GM03348 (cell line): ENCODE results near the gene KIF21A.
A peak's percentile ranks its signal among the peaks of the same experiment; 100 is the strongest.

Source experiments
- DNase-seq: peaks from one replicate; pipeline ENCODE4 v3.0.0; 2012; ENCODE audit warnings: low spot score

The KIF21A gene

DNA sequence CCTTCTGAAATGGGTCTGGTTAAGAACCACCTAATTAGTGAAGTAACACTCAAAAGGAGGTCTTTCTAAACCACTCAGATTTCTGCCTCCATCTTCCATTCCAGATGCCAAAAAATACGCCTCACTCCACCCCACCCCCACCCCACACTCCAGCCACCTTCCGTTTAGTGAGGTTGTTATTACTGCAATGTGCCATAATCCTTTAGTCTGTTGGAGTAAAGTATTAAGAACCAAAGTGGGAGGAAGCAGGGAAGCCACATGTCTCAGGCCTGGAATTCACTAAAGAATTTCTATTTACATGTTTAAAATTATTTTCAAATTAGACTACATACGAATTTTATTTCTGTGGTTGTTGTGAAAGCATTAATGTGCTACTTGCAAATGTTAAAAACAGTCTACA lies 7.4 kb downstream of the KIF21A start:
- no peak for DNase-seq

DNA sequence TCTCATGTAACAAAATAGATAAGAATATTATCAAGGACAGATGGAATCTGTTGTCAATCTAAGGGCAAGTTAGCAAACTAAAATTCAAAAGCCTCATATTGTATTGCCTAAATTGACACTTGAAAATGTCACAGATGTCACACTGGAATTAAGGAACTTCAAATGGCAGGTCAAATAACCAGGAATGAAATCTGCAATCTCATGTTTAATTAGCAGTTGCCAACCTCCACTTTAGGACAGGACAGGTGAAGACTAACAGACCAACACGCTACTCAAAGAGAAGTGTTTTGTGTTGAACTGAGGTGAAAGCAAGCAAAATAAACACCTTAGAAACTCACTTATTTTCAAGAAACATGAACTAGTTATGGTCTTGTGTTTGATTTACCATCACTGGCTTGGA lies 11.1 kb downstream of the KIF21A start:
- DNase-seq: no peak

DNA sequence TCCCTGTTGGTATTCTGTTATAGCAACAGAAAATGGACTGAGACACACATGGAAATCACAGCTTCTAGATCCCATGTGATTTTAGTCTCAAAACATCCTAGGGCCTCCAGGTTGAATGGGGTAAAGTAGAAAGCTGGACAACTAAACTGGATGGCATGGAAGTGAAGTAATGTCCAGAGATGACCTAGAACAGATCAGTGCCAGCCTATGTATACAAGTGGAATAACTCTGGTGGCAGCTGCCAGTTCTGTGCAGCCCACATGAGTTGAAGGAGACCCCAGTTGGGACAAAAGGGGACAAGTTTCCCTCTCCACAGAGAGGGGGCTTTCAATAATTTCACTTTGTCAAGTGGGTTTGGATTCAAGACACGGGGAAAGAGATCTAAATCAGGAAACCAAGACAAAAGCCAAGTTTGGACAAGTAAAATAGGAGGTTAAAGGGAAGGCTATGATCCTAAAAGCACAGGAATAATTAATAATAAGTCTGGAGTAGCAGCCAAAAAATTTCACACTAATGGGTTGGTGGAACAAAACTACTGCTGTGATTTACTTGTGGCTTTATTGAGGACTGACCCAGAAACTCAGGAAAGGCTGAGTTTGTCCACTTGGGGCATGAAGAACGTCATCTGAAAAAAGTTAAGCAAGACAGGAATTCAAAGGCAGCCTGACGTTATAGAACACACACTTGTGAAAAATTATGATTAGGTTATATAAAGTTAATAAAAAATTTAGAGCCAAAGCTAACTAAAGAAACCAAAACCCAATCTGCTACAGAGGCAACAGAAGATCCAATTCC lies 11.7 kb downstream of the KIF21A start:
- DNase-seq: no peak

DNA sequence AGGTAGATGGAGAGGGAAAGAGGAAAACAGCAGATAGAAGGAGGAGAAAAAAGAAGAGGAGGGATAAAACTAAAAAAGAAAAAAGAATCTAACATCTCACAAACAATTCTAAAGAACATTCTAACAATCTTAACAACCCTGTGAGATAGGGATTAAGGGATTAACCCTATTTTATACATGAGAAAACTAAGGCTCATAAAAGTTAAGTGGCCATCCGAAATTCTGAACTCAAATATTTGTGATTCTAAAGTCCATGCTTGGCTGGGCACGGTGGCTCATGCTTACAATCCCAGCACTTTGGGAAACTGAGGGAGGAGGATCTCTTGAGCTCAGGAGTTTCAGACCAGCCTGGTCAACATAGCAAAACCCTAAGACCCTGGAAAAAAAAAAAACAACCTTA lies 13.1 kb downstream of the KIF21A start:
- no peak for DNase-seq

DNA sequence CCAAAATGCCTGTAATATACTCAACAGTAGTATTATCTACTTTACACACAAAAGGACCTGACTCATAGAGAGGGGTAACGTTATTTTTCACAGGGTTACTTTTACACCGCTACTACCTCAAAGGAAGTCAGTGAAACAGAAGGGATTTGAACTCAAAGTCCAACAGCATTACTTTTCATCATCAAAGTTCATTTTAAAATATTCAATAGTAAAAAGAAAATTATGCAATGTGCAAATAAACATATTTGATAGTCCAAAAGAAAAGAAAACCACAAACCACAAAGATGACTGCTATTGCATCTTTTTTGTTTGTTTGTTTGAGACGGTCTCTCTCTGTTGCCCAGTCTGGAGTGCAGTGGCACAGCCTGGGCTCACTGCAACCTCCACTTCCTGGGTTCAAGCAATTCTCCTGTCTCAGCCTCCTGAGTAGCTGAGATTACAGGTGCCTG lies 15.5 kb downstream of the KIF21A start:
- DNase-seq: no peak

DNA sequence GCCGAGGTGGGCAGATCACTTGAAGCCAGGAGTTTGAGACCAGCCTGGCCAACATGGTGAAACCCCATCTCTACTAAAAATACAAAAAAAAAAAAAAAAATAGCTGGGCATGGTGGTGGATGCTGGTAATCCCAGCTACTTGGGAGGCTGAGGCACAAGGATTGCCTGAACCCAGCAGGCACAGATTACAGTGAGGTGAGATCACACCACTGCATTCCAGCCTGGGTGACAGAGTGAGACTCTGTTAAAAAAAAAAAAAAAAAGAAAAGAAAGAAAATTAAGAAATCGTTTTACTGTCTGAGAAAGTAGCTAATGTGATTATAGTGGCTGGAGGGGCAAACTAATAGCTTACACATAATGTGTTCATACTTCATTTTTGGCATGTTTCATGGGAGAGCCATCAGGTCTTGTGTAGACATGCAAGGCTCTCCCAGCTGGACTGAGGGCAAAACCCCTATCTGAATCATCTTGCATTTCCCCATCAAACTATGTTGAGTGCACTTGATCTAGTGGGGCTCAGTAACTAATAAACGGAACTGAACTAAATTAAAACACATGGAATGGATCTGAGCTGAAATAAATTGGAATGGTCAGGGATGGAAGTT lies 16.2 kb downstream of the KIF21A start:
- peak; percentile 5 for DNase-seq

DNA sequence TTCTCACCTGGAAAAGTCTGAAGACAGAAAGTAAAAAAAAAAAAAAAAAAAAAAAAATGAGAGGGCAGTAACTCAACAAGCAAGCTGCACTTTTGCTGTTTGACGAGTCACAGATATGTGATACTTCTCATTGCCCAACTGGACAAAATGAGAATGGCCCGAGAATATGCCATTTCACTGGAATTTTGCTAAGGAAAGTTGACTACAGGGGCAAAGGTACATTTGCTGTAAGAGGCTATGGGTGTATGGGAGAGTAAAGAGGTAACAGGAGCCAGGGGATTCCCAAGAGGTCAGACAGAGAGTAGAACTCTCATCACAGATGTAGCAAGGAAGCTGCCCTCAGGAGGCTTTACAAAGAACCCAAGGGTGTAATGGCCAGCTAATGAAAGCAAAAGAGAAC lies 22.9 kb downstream of the KIF21A start:
- no peak for DNase-seq

DNA sequence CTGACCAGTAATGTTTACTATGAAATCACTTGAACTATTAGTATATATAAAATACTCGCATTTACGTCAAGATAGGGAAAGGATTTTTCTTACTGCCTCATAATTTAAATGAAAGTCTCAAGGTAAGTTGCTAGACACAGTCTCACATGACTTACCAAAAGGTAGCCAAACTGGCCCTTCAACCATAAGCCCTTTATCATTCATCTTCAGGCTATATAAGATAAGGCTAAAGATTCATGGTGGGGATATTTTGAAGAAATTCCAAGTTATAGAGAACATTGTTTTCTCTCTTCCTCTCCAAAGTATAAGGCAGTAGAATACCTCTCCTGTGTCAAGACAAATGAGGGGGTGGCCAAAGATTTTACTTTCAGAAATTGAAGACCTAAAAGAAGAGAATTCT lies 23.4 kb downstream of the KIF21A start:
- no peak for DNase-seq

DNA sequence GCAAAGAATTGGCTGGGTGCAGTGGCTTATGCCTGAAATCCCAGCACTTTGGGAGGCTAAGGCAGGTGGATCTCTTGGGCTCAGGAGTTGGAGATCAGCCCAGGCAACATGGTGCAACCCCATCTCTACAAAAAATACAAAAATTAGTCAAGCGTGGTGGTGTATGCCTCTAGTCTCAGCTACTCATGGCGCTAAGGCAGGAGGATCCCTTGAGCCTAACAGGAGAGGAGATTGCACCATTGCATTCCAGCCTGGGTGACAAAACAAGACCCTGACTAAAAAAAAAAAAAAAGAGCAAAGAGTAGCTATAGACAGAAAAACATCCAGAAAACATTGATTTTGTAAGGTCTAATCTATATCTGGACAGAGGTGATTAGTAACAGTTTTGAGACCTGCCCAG lies 25.0 kb downstream of the KIF21A start:
- no peak for DNase-seq

DNA sequence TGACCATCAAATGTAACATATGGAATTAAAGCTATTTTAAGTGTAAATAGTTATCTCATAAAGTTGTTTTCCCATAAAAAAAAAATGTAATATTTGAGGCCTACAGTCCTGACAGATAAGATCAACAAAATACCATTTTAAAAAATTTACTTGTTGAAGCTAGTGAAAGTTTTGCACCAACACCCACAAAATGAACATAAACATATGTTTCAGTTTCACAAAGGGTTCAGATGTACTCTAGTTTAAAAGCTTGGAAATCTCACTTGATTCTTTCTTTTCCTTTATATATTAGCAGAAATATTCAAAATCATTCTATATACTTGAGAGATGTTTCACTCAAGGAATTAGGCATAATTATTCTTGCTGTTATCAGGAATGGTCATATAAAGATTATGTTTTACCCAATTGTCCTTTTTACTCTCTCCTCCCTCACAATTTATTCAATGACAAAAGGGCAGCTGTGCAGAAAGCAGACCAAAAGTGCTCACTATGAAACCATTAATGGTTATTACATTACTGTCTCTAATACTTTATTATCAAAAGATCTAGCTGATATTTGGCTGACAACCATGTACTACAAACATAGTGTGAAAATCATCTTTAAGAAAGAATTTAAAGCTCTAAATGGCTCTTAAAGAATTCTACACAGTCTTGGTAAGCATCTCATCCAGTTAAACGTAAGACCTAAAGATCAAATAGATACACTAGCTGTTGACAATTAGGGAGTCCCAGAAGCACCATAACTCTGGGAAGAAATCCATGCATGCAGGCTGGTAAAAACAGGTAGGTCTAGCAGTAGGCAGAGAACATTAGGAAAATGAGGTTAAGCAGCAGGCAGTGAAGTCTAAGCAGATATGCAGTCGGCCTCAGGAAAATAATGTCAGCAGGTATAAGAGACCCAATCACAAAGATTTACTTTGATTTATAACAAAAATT lies 28.8 kb downstream of the KIF21A start:
- no peak for DNase-seq

DNA sequence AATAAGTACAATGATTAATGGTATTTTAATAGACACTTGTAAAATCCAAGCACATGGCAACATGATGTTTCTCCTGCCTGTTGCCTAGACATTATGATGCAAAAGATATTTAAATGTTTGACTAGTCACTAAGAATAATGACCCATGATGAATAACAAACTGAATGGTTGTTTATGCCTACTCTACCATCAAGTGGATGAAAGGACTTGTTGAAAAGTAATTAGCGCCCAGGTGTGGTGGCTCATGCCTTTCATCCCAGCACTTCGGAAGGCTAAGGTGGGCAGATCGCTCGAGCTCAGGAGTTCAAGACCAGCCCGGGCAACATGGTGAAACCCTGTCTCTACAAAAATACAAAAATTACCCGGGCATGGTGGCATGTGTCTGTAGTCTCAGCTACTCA lies 30.7 kb downstream of the KIF21A start:
- DNase-seq: no peak

DNA sequence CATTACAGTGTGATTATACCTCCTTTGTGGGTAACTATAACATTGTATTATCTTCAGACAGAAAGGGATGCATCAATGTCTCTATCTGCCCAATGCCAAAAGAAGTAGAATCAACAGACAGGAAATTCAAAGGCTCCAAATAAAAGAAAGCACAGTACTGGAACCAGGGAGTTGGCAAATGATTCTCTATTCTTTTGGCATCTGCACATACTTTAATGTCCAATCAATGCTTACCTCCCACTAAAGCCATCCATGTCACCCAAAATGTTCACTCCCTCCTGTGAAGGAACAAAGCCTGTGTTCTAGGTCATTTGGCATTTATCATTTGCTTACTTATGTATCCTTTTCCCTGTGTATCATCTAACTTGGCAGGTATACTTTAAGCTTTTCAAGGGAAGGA lies 36.7 kb downstream of the KIF21A start:
- DNase-seq: no peak

DNA sequence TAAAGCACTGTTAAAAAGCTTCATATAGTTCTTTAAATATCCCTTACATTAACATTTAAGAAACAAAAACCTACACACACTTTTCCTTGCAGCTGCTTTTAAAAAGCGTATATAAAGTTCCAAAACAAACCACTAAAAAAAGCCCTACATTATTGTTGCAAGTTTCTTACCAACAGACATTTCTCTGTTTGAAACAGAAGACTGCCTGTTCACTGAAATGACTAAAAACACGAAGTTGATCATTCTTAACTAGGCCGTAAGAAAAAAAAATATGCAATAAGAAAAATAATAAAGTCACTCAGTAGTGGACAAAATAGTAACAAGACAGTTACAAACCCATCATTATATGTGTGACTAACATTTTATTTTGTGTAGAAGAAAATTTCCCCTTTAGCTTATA lies 37.3 kb downstream of the KIF21A start:
- DNase-seq: no peak

DNA sequence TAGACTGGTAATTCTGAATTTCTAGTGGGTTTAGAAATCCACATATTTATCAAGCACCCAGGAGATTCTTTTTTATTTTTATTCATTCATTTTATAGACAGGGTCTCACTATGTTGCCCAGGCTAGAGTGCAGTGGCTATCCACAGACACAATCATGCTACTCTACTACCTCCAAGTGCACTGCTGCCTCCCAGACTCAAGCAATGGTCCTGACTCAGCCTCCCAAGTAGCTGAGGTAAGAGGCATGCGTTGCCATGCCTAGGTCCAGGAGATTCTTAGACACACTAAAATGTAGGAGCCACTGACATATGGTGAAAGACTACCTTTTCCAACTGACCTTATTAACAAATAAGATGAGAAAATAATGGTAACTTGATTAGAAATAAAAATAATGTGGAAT lies 38.9 kb downstream of the KIF21A start:
- no peak for DNase-seq

DNA sequence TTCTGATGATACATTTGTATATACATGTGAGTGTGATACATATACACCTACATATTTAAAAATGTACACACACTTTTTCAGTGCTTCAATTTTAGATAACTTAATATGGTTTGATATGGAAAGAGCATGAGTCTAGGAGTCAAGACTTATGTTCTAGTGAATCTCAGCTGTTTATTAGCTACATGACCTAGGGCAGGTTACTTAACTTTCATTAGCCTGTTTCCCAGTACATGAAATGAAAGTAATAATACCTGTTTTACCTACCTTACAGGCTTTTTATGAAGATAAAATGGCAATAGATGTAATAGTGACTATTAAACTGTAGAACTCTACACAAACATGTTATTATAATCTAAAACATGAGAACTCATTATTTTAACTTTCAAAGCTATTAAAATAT lies 39.5 kb downstream of the KIF21A start:
- DNase-seq: no peak

DNA sequence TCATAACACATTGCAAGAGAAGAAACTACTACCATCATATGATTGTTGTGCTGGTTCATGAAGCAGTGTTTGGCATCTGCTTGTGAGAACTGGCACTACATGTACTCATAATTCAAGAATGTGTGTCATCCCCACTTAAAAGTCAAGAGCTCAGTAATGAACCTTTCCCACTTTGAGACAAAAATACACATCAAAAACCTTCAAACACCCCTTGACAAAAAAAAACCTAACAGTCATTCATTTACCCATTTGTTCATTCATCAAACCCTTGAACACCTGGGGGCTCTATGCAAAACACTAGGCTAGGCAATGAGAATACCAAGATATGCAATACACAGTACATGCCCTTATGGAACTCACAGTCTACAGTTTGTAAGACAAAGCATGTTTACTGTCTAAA lies 40.0 kb downstream of the KIF21A start:
- DNase-seq: no peak

DNA sequence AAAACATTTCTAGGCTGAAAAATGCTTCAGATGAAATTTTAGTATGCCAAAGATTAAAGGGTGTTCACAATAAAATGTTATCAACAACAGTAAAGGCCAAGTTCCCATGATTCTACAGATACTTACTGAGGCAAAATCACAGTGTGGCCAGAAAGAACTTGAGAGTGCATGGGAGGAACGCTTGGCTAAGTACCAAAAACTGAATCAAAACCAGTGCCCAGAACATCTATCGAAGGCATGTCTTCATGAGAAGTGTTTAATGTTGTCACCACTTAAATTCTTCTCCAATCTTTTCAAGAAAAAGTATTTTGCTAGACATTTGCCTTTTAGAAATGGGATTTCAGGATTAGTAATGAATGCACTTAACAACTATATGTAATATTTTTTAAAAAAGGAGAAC lies 41.5 kb downstream of the KIF21A start:
- no peak for DNase-seq

DNA sequence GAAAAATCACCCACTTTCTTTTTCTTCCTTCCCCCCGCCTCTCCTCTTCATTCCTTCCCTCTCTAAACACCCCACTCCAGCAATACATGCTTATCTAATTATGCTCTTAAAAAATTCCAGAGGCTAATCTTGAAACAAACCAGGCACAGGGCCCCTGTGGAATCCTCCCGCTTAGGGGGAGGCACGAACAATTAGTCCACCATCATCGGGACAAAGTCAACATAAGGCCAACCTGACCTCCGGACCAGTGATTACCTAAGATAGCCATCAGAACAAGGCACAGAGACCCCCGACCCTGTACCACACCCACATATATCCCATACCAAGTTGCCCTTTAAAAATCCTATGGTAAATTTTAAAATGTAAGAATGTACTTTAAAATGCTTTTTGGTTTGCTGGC lies 47.1 kb downstream of the KIF21A start:
- no peak for DNase-seq

DNA sequence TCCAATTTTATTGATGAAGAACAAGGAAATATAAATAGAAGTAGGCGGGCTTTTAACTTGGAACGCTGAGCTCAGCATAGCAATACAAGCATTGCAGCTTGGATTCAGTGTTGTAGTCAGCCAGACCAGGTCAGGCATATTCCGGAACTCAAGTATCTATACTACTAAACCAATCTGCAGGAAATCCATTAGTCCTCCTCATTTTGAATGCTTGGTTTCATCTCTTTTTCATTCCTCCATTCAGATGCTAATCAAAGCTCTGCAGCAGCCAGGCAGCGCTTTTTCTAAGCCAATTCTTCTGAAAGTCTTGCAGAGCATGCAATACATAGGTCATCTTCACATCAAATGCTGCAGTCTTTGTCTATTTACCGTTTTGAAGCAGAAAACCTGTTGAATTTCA lies 49.0 kb downstream of the KIF21A start:
- DNase-seq: no peak

DNA sequence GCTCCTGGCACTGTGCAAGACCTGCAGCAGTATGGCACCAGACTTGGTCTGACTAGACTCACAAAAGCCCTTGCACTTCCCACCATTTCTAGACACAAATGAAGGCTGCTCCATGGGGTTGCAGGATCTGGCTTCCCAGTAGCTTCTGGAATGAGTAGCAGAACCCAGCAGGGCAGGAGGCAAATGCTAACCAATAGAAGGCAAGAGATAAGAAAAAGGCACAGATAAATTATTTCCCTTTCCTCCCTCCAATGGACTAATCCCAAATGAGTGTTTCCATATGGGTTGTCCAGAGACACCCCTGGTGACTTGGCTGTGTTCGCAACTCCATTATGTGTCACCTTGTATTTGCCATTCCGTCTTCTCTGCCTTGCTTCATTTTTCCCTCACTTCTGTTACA lies 49.7 kb downstream of the KIF21A start:
- DNase-seq: no peak

DNA sequence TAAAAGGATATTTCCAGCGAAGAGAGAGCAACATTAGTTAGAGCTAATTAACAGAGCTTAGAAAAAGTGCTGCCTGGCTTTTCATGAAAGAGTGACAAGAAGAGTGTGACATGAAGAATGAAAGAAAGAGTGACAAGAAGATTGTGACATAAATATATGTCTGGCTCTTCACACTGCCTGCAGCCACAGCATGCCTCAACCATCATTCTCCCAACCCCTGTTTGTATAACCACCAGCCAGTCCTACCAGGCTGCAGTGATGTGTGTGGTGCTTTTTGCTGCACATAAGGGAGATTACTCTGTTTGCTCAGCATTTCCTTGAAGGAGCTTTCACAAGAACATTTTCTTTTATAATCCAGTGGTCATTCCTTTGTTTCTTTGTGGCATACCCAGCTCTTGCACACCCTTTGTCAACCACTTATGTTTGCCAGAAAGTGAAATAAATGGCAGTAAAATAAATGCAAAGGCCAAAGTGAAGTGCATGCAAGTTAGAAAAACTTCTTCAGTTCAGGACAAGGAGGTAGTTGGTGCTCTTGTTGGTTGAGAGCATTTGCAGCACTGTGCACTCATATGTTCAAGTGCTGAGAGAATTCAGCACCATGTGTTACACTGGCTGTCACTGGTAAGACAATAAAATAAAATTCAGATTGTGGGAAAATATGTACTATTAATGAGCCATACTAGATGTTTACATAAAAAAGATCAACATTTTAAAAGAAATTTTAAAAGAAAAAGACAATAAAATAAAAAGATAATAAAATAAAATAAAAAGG lies 50.6 kb downstream of the KIF21A start:
- no peak for DNase-seq

DNA sequence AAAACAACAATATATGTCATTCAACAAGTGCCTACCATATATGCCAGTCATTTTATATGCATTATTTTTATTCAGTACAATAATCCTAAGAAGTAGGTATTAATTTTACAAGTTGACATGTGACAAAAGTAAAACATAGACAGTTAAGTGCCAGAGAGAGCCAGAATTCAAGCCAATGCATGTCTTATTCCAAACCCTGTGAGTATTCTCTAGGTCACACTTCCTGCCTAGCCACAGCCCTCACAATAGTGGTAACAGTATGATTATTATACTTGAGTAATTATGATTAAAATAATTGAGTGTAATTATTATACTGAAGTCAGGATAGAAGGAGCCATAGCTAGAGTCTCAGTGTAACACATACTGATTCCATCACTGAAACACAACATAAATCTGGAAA lies 52.2 kb downstream of the KIF21A start:
- no peak for DNase-seq
